K562 (cell line): Measurements from ENCODE around the gene FAM136A. TPM values are rescaled to one million over a fixed set of nuclear protein-coding genes. Genes with fewer than 3 reads are reported as not detected.

Source experiments
- BDP1 ChIP-seq: IDR thresholded peaks from 3 replicates; pipeline ENCODE4 v1.6.1; 2011; ENCODE audit not compliant: insufficient read length, insufficient read depth
- BHLHE40 ChIP-seq: IDR thresholded peaks from 2 replicates; pipeline ENCODE4 v1.6.1; 2011; ENCODE audit warnings: low read length, improper control_type of control experiment
- CBX3 ChIP-seq, 2 experiments: IDR thresholded peaks; 1 replicate in 1 of 2; 2 replicates in 1 of 2; pipeline ENCODE4 v1.6.1; 2012; ENCODE audit warnings: inconsistent platforms in 2 of 2, low read length in 2 of 2, borderline replicate concordance in 1 of 2, control low read depth in 1 of 2
- ERF ChIP-seq: fragments of 450-650 bp; formaldehyde crosslinking; IDR thresholded peaks from 2 replicates; pipeline ENCODE4 v1.4.0; 2020; ENCODE audit warnings: mild to moderate bottlenecking, mixed read lengths
- HCFC1 ChIP-seq: IDR thresholded peaks from 2 replicates; pipeline ENCODE4 v1.6.1; 2012; ENCODE audit warnings: low read depth, low read length, improper control_type of control experiment
- ILK ChIP-seq: fragments of 450-650 bp; IDR thresholded peaks from 2 replicates; pipeline ENCODE4 v1.6.1; 2016; ENCODE audit warnings: missing genetic modification characterization, low read depth, mild to moderate bottlenecking, missing compliant biosample characterization, moderate library complexity, borderline replicate concordance
- MBD2 ChIP-seq: sonication (generic); IDR thresholded peaks from 2 replicates; pipeline ENCODE4 v1.6.1; 2016; ENCODE audit warnings: low read depth, borderline replicate concordance
- MTA3 ChIP-seq: fragments of 450-650 bp; formaldehyde crosslinking; IDR thresholded peaks from 2 replicates; pipeline ENCODE4 v1.6.1; 2017; ENCODE audit warnings: mild to moderate bottlenecking, borderline replicate concordance
- SIN3B ChIP-seq: fragments of 450-650 bp; IDR thresholded peaks from 2 replicates; pipeline ENCODE4 v1.6.1; 2017; ENCODE audit warnings: low read depth, mild to moderate bottlenecking, moderate library complexity
- SRSF1 ChIP-seq: fragments of 200-400 bp; formaldehyde crosslinking; IDR thresholded peaks from 2 replicates; pipeline ENCODE4 v1.6.1; 2017; ENCODE audit warnings: mild to moderate bottlenecking, low read depth, low read length, moderate library complexity
- TSC22D4 ChIP-seq: fragments of 450-650 bp; IDR thresholded peaks from 2 replicates; pipeline ENCODE4 v1.6.1; 2016; ENCODE audit warnings: missing genetic modification characterization, missing biosample characterization, control low read depth
- ZNF253 ChIP-seq: fragments of 250-450 bp; sonication (Bioruptor Pico); conservative IDR thresholded peaks from 2 replicates; pipeline ENCODE4 v1.6.1; 2021; ENCODE audit warnings: mild to moderate bottlenecking
- ZNF316 ChIP-seq: fragments of 450-650 bp; IDR thresholded peaks from 2 replicates; pipeline ENCODE4 v1.6.1; 2016
- ZNF699 ChIP-seq: fragments of 250-450 bp; sonication (Bioruptor Pico); IDR thresholded peaks from 2 replicates; pipeline ENCODE4 v1.8.0; 2021; ENCODE audit warnings: mild to moderate bottlenecking, moderate library complexity; ENCODE audit not compliant: insufficient replicate concordance
- polyA plus RNA-seq, 8 experiments: library from polyadenylated mRNA; depleted of rRNA in 4 of 8; stranded (reverse) in 5 of 8; unstranded in 3 of 8; fragments of >200 nt; fragmentation: Nextera tagmentation in 2 of 8; fragmentation: Illumina TruSeq in 1 of 8; extraction: Ambion mirVana in 2 of 8; extraction: Trizol in 1 of 8; gene quantifications; 2 replicates each; pipeline versions ENCODE4 v1.2.1 to v1.2.3, GENCODE V29; 2011 to 2014; ENCODE audit warnings: inconsistent platforms in 1 of 8, missing spikeins in 1 of 8
- total RNA-seq, 7 experiments: library from RNA; depleted of rRNA in 6 of 7; stranded (reverse); fragments of >200 nt in 6 of 7; fragmentation: Illumina TruSeq in 2 of 7; extraction: Trizol in 2 of 7; gene quantifications; 2 replicates each; pipeline versions ENCODE4 v1.2.1 to v1.2.3, GENCODE V29; 2011 to 2021; ENCODE audit warnings: low replicate concordance in 1 of 7
- TF ChIP-seq, protein P1 (sequence below): sonication (generic); formaldehyde crosslinking; IDR thresholded peaks from 2 replicates; pipeline ENCODE4 v1.5.0; 2020; ENCODE audit warnings: missing genetic modification reagents
- TF ChIP-seq, protein P2 (sequence below): sonication (generic); formaldehyde crosslinking; IDR thresholded peaks from 2 replicates; pipeline ENCODE4 v1.8.0; 2023; ENCODE audit warnings: mild to moderate bottlenecking, missing genetic modification reagents
- TF ChIP-seq, protein P3 (sequence below): IDR thresholded peaks from 2 replicates; pipeline ENCODE4 v1.6.1; 2011; ENCODE audit not compliant: insufficient read length; ENCODE audit errors: extremely low read depth
- TF ChIP-seq, protein P4 (sequence below): IDR thresholded peaks from 2 replicates; pipeline ENCODE4 v1.6.1; 2011; ENCODE audit warnings: borderline replicate concordance, low read depth, mild to moderate bottlenecking, moderate library complexity, low read length; ENCODE audit not compliant: insufficient read depth, poor library complexity, severe bottlenecking
- TF ChIP-seq, protein P5 (sequence below): IDR thresholded peaks from 2 replicates; pipeline ENCODE4 v1.6.1; 2014; ENCODE audit warnings: antibody characterized with exemption

Gene FAM136A
- total and polyA plus RNA-seq, 9 of the 15 experiments (the other 6 are each of a cell fraction or from before 2014, with no cell fraction given): 89.0 to 151 (median 104) TPM

GRCh38 chr2:70248181-70248847, 53.6 kb downstream of the FAM136A start, which contains the start of gene TIA1 (continued):
- TF ChIP-seq, protein P1, sequence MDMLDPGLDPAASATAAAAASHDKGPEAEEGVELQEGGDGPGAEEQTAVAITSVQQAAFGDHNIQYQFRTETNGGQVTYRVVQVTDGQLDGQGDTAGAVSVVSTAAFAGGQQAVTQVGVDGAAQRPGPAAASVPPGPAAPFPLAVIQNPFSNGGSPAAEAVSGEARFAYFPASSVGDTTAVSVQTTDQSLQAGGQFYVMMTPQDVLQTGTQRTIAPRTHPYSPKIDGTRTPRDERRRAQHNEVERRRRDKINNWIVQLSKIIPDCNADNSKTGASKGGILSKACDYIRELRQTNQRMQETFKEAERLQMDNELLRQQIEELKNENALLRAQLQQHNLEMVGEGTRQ (CRISPR knock-in tag): no peak
- TF ChIP-seq SIN3B: no peak
- TF ChIP-seq, protein P2, sequence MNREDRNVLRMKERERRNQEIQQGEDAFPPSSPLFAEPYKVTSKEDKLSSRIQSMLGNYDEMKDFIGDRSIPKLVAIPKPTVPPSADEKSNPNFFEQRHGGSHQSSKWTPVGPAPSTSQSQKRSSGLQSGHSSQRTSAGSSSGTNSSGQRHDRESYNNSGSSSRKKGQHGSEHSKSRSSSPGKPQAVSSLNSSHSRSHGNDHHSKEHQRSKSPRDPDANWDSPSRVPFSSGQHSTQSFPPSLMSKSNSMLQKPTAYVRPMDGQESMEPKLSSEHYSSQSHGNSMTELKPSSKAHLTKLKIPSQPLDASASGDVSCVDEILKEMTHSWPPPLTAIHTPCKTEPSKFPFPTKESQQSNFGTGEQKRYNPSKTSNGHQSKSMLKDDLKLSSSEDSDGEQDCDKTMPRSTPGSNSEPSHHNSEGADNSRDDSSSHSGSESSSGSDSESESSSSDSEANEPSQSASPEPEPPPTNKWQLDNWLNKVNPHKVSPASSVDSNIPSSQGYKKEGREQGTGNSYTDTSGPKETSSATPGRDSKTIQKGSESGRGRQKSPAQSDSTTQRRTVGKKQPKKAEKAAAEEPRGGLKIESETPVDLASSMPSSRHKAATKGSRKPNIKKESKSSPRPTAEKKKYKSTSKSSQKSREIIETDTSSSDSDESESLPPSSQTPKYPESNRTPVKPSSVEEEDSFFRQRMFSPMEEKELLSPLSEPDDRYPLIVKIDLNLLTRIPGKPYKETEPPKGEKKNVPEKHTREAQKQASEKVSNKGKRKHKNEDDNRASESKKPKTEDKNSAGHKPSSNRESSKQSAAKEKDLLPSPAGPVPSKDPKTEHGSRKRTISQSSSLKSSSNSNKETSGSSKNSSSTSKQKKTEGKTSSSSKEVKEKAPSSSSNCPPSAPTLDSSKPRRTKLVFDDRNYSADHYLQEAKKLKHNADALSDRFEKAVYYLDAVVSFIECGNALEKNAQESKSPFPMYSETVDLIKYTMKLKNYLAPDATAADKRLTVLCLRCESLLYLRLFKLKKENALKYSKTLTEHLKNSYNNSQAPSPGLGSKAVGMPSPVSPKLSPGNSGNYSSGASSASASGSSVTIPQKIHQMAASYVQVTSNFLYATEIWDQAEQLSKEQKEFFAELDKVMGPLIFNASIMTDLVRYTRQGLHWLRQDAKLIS (CRISPR knock-in tag): peak; percentile 65; the same call in 1 of the 2 replicates
- TF ChIP-seq HCFC1: peak; percentile 8; the same call in 1 of the 2 replicates
- no peak for TF ChIP-seq BHLHE40
- no peak for TF ChIP-seq ZNF699
- TF ChIP-seq ILK (tag): no peak
- TF ChIP-seq BDP1: no peak
- no peak for TF ChIP-seq ZNF253 (CRISPR knock-in tag)
- TF ChIP-seq TSC22D4: no peak
- TF ChIP-seq, protein P3, sequence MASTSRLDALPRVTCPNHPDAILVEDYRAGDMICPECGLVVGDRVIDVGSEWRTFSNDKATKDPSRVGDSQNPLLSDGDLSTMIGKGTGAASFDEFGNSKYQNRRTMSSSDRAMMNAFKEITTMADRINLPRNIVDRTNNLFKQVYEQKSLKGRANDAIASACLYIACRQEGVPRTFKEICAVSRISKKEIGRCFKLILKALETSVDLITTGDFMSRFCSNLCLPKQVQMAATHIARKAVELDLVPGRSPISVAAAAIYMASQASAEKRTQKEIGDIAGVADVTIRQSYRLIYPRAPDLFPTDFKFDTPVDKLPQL: no peak
- TF ChIP-seq, protein P4, sequence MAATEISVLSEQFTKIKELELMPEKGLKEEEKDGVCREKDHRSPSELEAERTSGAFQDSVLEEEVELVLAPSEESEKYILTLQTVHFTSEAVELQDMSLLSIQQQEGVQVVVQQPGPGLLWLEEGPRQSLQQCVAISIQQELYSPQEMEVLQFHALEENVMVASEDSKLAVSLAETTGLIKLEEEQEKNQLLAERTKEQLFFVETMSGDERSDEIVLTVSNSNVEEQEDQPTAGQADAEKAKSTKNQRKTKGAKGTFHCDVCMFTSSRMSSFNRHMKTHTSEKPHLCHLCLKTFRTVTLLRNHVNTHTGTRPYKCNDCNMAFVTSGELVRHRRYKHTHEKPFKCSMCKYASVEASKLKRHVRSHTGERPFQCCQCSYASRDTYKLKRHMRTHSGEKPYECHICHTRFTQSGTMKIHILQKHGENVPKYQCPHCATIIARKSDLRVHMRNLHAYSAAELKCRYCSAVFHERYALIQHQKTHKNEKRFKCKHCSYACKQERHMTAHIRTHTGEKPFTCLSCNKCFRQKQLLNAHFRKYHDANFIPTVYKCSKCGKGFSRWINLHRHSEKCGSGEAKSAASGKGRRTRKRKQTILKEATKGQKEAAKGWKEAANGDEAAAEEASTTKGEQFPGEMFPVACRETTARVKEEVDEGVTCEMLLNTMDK: no peak
- TF ChIP-seq, protein P5, sequence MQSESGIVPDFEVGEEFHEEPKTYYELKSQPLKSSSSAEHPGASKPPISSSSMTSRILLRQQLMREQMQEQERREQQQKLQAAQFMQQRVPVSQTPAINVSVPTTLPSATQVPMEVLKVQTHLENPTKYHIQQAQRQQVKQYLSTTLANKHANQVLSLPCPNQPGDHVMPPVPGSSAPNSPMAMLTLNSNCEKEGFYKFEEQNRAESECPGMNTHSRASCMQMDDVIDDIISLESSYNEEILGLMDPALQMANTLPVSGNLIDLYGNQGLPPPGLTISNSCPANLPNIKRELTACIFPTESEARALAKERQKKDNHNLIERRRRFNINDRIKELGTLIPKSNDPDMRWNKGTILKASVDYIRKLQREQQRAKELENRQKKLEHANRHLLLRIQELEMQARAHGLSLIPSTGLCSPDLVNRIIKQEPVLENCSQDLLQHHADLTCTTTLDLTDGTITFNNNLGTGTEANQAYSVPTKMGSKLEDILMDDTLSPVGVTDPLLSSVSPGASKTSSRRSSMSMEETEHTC: no peak
- peak; percentile 76; the same call in 1 of the 2 replicates for TF ChIP-seq MTA3
- no peak for TF ChIP-seq MBD2
- TF ChIP-seq CBX3 (IDR thresholded peaks at IDR 0.05; ENCODE audit: borderline replicate concordance in 1 of 2, low read length in 2 of 2): no peak
- TF ChIP-seq ZNF316: no peak
- no peak for TF ChIP-seq ERF (CRISPR knock-in tag)
- TF ChIP-seq SRSF1: no peak
